Subcutaneous adipose tissue (tissue), 4 donors: ENCODE data around the gene ADARB2. TPM values are rescaled to one million over a fixed set of nuclear protein-coding genes. Genes with fewer than 3 reads are reported as not detected.

Experiments
- total RNA-seq, 4 donors: library from RNA; depleted of rRNA; stranded (reverse); fragments of >200 nt; gene quantifications; one replicate each; pipeline ENCODE4 v1.1.0, GENCODE V29; 2016
- TF ChIP-seq, protein P1 (sequence below): fragments of 450-650 bp; IDR thresholded peaks from one replicate; pipeline ENCODE4 v1.5.1; 2016; ENCODE audit warnings: low read depth, mild to moderate bottlenecking, control low read depth, antibody characterized with exemption, moderate library complexity

Gene ADARB2
- total RNA-seq, 4 donors from 2014 or later = under 0.01 to 0.65 (median 0.44) TPM; not detected in 1

DNA sequence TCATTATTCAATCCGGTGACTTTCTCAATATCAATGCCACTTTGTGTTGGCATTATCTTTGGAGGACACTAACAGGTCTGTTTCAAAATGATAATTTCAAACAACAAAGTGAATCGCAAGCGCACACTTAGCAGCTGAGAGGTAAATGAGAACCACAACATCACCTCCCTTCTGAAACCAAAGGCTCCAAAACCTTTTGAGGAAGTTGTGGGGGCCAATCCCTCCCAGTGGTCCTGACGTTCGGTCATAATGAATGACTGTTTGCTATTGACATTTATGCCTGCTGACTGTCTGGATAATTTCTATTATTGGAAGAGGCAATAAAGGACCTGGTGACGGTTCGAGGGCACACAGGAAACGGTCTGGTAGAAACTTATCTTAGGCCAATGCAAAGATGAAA, 1.8 kb downstream of the ADARB2 start:
- TF ChIP-seq, protein P1, sequence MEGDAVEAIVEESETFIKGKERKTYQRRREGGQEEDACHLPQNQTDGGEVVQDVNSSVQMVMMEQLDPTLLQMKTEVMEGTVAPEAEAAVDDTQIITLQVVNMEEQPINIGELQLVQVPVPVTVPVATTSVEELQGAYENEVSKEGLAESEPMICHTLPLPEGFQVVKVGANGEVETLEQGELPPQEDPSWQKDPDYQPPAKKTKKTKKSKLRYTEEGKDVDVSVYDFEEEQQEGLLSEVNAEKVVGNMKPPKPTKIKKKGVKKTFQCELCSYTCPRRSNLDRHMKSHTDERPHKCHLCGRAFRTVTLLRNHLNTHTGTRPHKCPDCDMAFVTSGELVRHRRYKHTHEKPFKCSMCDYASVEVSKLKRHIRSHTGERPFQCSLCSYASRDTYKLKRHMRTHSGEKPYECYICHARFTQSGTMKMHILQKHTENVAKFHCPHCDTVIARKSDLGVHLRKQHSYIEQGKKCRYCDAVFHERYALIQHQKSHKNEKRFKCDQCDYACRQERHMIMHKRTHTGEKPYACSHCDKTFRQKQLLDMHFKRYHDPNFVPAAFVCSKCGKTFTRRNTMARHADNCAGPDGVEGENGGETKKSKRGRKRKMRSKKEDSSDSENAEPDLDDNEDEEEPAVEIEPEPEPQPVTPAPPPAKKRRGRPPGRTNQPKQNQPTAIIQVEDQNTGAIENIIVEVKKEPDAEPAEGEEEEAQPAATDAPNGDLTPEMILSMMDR = no peak

DNA sequence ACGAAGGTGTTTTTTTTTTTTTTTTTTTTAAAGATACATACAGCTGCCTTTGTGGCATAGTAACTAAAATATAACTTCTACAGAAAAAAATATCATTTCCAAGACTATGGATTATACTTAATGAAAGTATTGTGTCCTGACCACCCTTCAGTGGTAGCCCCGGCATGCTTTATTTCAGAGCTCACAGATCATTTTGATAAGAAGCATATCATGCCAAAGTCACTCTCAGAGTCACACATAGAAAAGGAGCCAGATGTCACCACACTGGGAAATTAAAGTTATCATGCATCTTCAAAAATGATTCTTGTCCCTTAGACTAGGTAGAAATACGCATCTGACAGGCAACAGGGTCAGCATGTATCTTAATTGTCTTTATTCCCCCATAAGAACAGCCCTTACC, 3.0 kb downstream of the ADARB2 start:
- TF ChIP-seq, protein P1 = no peak

DNA sequence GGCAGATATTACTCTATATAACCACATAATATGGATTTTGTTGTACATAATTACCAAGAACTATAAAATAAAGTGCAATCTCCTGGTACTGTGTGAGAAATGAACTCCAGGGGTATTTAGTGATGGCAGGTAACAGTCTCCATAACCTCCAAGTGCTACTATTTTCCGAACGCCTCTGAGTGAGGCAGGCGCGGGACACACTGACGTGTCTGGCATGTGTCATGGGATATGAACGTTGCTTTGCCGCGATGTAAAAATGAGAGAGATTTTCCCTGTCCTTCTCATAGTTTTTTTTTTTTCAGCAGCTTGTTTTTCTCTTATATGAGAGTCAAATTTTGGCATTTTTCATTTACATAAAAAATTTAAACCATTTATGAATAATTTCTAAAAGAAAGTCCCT, 3.6 kb downstream of the ADARB2 start:
- TF ChIP-seq, protein P1 = no peak

DNA sequence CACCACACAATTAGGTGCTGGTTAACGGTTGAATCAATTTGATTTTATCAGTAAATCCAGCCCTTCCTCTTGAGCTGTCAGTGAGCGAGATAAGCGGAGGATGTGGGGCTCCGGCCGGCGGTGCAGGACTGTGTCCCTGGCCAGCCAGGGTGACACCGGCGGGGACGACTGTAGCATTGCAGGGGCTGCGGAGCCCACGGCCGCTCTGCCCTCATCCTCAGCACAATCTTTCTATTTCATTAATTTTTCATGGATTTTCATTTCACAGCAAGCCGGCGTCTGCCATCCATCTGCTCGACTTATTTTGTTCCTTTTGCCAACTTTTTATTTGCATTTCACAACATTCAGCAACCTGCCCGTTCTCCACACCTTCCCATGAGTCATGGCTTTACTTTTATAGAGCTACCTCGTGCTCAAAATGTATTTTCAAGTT, 4.7 kb downstream of the ADARB2 start:
- TF ChIP-seq, protein P1 = no peak

DNA sequence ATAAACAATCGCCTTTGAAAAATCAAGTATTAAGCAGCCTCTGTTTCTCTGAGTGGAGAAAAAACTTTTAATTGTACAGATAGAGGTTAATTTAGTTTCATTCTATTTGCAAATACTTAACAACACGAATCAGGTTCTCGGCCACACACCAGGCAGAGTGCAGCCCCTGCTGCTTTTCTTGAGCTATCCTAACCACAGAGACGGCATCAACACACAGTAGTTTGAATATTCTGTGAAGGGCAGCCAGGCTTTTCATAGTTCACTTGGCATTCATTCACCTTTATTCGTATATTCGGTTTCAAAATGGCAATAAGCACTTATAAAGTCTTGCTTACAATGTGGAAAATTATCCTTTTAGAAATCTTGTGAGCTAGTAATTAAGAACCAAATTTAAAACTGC, 5.7 kb downstream of the ADARB2 start:
- TF ChIP-seq, protein P1 = no peak

DNA sequence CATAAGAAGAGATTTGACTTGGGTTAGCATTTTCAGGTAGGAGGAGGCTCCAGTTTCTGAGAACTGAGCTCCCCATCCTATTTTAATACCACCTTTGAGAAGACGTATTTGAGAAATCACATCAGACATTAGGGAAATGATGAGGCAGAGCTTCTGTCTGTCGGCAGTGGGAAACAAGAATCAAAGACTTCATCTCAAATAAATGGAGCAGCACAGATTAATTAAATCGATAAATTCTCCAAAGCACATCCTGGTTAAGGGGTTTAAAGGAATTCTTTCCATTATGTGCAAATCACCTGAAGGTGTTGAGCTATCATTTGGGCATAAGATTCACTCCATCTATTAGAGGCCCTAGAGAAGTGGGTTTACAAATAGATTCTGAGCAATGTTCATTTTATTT, 7.6 kb downstream of the ADARB2 start:
- TF ChIP-seq, protein P1 = no peak

DNA sequence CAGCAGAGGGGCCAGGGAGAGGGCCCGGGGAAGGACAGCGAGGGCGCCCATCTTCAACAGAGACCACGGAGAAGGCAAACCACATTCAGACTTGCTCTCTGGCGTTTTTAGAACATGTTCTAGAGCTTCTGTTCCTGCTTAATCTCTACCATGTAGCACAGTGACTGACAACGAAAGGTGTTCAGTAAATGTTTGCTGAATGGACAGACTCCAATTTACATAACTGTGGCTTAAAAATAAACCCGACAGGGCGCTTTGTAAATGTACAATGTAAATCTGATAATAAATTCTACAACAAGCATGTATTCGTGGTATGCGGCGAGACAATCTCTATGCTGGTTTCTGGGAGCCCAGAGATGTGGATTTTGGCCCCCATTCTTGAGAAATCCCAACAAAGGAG, 10.5 kb downstream of the ADARB2 start:
- TF ChIP-seq, protein P1 = no peak
